Bone marrow (tissue), 2 donors: ENCODE results near the gene NFIX.
"Not testable (repeated sequence)": the region's sequence is repeated elsewhere in the genome, so short reads cannot be mapped to it uniquely, and the experiment has no call there.

Experiments used
- DNase-seq, 2 donors: peaks; one replicate each; lab custom pipeline; 2025; lab: John Stamatoyannopoulos, UW

Gene NFIX

GRCh38 chr19:12994701-12995595, at the start of gene NFIX:
Gene NFIX (plus strand): TSS chr19:12995475. CDS start chr19:12995838, 363 bp downstream.
- DNase-seq = peak; percentile 46 to 55

DNA sequence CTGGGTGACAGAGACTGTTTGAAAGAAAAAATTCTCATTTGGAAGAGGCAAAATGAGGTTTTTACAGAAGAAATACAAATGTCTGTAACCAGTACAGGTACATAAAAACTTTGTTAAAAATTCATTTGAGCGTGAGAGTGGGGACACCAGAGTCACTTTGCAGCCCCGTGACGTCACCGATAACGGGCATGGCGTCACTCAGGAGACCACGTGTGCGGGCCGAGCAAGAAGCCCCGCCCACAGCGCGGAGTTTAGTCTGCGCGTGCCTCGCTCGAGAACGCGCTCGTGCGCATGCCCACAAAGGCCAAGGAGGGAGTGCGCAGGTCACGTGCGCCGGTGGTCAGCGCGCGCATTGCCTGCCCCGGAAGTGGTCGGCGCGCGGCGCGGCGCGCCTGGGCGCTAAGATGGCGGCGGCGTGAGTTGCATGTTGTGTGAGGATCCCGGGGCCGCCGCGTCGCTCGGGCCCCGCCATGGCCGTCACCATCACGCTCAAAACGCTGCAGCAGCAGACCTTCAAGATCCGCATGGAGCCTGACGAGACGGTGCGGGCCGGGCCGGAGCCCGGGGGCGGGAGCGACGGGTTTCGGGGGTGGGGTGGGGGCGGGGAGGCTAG, 49.7 kb upstream of the NFIX start, which contains the start of gene RAD23A:
Gene RAD23A (plus strand): TSS at position 384 of the 613 bp plus-strand sequence. CDS start 87 bp downstream, at position 471.
- DNase-seq = peak; percentile 75 to 91

GRCh38 chr19:12946092-12946721, 49.1 kb upstream of the NFIX start:
- peak in 1 of 2 donors; percentile 54 for DNase-seq

DNA sequence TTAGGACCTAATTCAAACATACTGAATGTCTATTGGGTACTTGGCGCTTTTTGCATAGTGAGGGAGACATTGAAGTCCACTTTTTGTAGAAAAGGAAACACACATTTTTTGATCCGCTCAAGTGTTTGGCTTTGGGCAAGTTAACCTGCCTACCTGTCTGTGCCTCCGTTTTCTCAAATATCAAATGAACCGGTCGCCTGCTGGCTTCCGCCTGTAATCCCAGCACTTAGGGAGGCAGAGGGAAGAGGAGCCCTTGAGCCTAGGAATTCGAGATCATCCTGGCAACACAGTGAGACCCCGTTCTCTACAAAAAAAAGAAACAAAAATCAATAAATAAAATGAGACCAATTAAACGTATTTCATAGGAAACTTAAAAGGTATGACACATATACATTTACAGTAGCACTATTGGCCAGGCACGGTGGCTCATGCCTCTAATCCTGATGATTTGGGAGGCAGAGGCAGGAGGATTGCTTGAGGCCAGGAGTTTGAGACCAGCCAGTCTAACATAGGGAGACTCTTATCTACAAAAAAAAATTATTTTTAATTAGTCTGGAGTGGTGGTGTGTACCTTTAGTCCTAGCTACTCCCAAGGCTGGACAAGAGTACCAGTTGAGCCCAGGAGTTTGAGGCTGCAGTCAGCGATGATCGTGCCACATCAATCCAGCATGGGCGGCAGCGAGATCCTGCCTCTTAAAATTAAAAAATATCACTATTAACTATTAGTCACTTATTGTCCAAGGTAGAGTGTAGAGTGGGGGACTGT, 48.4 kb upstream of the NFIX start:
- no peak for DNase-seq

DNA sequence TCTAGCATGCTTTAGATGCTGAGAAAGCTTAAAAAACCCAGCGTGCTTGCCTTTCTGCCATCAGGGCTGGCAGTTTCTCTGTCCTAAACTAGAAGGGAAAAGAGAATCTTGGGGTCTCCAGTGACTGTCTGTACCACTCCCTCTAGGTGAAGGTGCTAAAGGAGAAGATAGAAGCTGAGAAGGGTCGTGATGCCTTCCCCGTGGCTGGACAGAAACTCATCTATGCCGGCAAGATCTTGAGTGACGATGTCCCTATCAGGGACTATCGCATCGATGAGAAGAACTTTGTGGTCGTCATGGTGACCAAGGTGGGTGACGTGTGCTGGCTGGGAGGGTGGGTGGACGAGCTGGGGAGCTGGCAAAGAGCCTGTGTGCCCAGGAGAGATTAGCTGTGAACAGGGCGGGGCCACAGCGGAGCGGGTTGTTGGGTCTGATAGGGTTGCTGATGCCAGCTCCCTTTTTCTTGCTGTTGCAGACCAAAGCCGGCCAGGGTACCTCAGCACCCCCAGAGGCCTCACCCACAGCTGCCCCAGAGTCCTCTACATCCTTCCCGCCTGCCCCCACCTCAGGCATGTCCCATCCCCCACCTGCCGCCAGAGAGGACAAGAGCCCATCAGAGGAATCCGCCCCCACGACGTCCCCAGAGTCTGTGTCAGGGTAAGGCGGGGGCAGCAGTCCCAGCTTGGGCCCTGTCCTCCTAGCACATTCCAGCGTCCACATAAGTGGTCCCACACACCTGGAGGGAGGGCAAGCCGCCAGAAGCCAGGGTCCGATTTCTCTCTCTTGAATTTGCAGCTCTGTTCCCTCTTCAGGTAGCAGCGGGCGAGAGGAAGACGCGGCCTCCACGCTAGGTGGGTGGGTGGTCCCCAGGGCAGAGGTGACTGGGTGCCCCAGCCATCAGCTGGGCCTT, 47.3 kb upstream of the NFIX start:
- no peak for DNase-seq

- no peak for DNase-seq
Measured at GRCh38 chr19:12948612-12949362, 46.5 kb upstream of the NFIX start.

GRCh38 chr19:12949363-12950283, 45.7 kb upstream of the NFIX start:
- DNase-seq = no peak

GRCh38 chr19:12952050-12952449, 43.2 kb upstream of the NFIX start:
- not testable (repeated sequence) for DNase-seq

DNA sequence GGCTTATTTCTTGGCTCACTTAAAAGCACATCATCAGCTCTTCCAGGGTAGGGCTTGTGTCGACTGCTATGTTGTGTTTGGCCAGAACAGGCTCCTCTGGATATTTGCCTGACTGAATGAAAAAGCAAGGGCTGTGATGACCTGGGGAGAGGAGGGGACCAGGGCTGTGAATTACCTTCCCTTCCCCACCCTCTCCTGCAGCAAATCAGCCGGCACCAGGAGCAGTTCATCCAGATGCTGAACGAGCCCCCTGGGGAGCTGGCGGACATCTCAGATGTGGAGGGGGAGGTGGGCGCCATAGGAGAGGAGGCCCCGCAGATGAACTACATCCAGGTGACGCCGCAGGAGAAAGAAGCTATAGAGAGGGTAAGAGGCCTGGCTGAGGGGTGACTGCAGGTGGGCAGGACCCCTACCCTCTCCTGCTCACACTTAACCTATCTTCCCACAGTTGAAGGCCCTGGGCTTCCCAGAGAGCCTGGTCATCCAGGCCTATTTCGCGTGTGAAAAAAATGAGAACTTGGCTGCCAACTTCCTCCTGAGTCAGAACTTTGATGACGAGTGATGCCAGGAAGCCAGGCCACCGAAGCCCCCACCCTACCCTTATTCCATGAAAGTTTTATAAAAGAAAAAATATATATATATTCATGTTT, 42.7 kb upstream of the NFIX start:
- no peak for DNase-seq

GRCh38 chr19:12953138-12953798, 42.0 kb upstream of the NFIX start:
- no peak for DNase-seq

DNA sequence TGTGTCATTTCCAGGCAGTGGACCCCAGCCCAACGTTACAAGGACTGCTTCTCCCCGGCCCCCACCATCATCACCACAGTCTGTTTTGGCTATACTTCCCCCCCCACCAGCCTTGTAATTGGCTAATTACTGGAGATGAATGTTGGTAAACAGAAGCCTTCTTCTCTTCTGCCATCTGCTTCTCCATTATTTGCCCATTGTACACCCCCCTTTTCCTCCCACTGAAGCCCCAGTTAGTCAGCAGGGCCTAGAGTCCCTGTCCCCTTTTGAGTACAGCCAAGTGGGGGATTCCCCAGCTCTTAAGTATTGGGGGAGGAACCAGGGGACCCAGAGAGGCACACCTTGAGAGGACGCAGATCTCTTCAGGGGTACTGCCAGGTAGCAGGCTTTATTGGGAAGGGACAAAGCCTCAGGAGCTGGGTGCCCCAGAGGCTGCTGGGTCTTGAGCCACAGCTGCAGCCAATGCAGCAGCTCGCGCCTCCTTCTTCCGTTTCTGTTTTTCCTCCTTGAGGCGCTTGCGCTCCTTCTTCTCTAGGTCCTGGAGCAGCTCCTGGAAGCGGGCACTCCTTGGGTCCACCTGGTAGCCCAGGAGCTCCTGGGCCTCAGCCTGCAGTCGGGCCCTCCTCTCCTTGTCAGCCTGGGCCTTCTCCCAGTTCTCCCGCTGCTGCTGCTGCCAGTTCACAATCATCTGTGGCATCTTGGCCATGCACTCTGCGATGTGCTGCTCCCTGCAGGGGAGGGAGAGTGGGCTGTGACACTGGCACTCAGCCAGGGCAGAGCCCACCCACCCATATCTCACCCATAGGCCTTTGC, 41.3 kb upstream of the NFIX start:
- peak in 1 of 2 donors; percentile 5 for DNase-seq

DNA sequence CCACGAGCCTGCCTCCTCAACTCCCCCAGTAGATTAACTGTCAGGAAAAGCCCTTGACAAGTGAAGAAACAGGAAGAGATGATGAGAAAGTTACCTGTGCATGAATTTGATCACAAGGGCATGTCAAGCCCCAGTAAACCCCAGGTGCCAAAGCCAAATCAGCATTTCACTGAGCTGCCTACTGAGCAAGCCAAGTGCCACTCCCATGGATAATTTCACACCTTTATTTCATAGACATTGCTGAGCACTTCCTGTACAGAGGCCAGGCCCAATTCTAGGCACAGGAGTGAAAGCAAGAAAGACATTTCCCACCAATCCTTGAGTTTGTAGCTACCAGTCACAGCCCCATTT, 40.7 kb upstream of the NFIX start:
- no peak for DNase-seq

DNA sequence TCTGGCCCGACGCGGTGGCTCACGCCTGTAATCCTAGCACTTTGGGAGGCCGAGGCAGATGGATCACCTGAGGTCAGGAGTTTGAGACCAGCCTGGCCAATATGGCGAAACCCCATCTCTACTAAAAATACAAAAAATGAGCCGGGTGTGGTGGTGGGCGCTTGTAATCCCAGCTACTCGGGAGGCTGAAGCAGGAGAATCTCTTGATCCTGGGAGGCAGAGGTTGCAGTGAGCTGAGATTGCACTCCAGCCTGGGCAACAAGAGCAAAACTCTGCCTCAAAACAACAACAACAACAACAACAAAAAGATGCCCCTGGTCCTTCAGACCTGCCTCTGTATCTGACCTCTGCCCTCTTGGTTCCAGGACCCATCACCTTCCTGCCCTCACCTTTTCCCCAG, 39.7 kb upstream of the NFIX start:
- not testable (repeated sequence) for DNase-seq

- no peak for DNase-seq
Measured at GRCh38 chr19:12955996-12956395, 39.3 kb upstream of the NFIX start.

DNA sequence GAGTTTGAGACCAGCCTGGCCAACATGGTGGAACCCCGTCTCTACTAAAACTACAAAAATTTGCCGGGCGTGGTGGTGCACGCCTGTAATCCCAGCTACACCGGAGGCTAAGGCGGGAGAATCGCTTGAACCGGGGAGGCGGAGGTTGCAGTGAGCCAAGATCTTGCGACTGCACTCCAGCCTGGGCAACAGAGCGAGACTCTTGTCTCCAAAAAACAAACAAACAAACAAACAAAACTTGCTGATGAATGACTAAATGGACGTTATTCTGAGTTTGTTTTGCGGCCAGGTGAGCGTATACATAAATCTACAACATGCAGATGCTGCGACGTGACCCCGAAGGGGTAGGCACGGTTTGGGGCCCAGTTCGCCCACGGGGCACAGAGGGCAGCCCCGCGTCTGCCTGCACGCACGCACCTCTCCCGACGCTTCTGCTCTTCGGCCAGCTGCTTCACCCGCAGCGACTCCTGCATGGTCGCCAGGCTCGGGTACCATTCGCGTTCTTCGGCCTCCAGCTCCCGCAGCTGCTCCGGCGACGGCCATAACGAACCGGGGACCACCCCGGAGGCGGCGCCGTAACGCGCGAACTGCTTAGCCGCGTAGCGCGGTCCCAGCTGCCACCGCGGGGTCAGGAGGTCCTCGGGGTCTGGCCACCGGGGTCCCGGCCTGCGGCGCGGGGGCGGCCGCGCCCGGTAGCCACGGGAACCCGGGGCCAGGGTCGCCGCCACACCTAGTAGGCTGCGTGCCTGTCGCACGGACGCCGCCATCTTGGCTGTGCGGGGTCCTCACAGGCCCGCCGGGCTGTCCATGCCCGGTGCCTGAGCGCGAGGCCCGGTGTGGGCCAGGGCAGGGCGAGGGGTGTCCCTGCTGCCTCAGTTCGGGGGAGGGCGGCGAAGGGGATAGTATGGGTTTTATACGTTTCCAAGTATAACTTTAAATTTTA, 38.6 kb upstream of the NFIX start, which contains the start of gene GADD45GIP1:
Gene GADD45GIP1 (minus strand): TSS at position 778 of the 943 bp plus-strand sequence. CDS start 11 bp downstream, at position 767.
- peak; percentile 46 to 52 for DNase-seq
